Panc1 (cell line): ENCODE measurements around the gene WFS1. TPM values are rescaled to one million over a fixed set of nuclear protein-coding genes. Genes with fewer than 3 reads are reported as not detected.

Experiments used
- ATAC-seq: fragments of 200-7000 bp; cut with Tn5 transposase; 2 replicates; pipeline ENCODE4 v1.9.1; 2020; ENCODE audit warnings: mild to moderate bottlenecking, moderate library complexity
- BruUV-seq: library from RNA; stranded (reverse); fragments of 400-500 nt; replicated peaks from 2 replicates; lab custom pipeline; 2021; lab: Mats Ljungman, UMichigan
- CTCF ChIA-PET: fragments of 300-600 bp; sonication (Branson Sonifier 250); formaldehyde crosslinking; loops from one replicate; lab custom pipeline; 2022; ENCODE audit warnings: antibody characterized with exemption; lab: Charles Lee
- POLR2A ChIA-PET: fragments of 300-600 bp; sonication (Branson Sonifier 250); formaldehyde crosslinking; loops from one replicate; lab custom pipeline; 2022; ENCODE audit warnings: antibody characterized with exemption; lab: Charles Lee
- DNase-seq: peaks from one replicate; pipeline ENCODE4 v3.0.0-alpha.2; 2010; ENCODE audit warnings: low read depth, low spot score
- H3K27ac ChIP-seq: 2 replicates; pipeline ENCODE4 v1.5.1; 2011; ENCODE audit warnings: mild to moderate bottlenecking, low read length, inconsistent platforms
- H3K27me3 ChIP-seq: fragments of 200-500 bp; sonication (Bioruptor generic); 2 replicates; pipeline ENCODE4 v1.6.0; 2014; ENCODE audit warnings: low read length, inconsistent platforms; ENCODE audit not compliant: control insufficient read depth, insufficient read depth
- H3K36me3 ChIP-seq: fragments of 200-500 bp; sonication (Bioruptor generic); 2 replicates; pipeline ENCODE4 v1.5.1; 2014; ENCODE audit warnings: inconsistent platforms, mild to moderate bottlenecking, low read length, moderate library complexity; ENCODE audit not compliant: control insufficient read depth, insufficient read depth
- H3K4me1 ChIP-seq: 2 replicates; pipeline ENCODE4 v1.5.1; 2011; ENCODE audit warnings: inconsistent platforms, mild to moderate bottlenecking, low read length, moderate library complexity; ENCODE audit not compliant: control insufficient read depth, insufficient read depth
- H3K4me3 ChIP-seq, 2 experiments: 2 replicates each; pipeline ENCODE4 v1.5.1; 2011 to 2012; ENCODE audit warnings: low read depth in 2 of 2, low read length in 2 of 2, mild to moderate bottlenecking in 2 of 2, inconsistent platforms in 1 of 2, moderate library complexity in 1 of 2
- H3K9me3 ChIP-seq: fragments of 200-500 bp; sonication (Bioruptor generic); 2 replicates; pipeline ENCODE4 v1.5.1; 2014; ENCODE audit warnings: low read depth, mild to moderate bottlenecking, inconsistent platforms, low read length, moderate library complexity; ENCODE audit not compliant: control insufficient read depth, insufficient read depth
- CTCF ChIP-seq: fragments of 450-650 bp; IDR thresholded peaks from 2 replicates; pipeline ENCODE4 v1.5.1; 2017; ENCODE audit warnings: mild to moderate bottlenecking
- POLR2AphosphoS5 ChIP-seq: IDR thresholded peaks from 2 replicates; pipeline ENCODE4 v1.6.1; 2012; ENCODE audit warnings: mild to moderate bottlenecking, low read depth, low read length, moderate library complexity
- REST ChIP-seq, 2 experiments: IDR thresholded peaks; 2 replicates each; pipeline ENCODE4 v1.6.1; 2011 to 2012; ENCODE audit warnings: low read depth in 2 of 2, control low read depth in 1 of 2, low read length in 1 of 2, mild to moderate bottlenecking in 1 of 2, moderate library complexity in 1 of 2; ENCODE audit not compliant: insufficient read depth in 1 of 2
- SIN3A ChIP-seq: IDR thresholded peaks from 2 replicates; pipeline ENCODE4 v1.6.1; 2012; ENCODE audit warnings: low read depth, mild to moderate bottlenecking, low read length, moderate library complexity, borderline replicate concordance; ENCODE audit not compliant: insufficient read depth
- TCF7L2 ChIP-seq: IDR thresholded peaks from 2 replicates; pipeline ENCODE4 v1.6.1; 2011; ENCODE audit warnings: mild to moderate bottlenecking, low read depth, low read length, inconsistent platforms
- in situ Hi-C: cut with HindIII; loops from 2 replicates; pipeline ENCODE4 v1.10.0; 2016; ENCODE audit warnings: low sequenced_read_pairs, low pct_unique_long_range_greater_than_20kb
- intact Hi-C: fragments of 100-400 bp; cut with micrococcal nuclease; formaldehyde crosslinking; loops from one replicate; pipeline ENCODE4 v1.10.0; 2022; ENCODE audit not compliant: unreplicated experiment
- total RNA-seq: library from RNA; stranded (reverse); gene quantifications from one replicate; pipeline ENCODE4 v1.2.1, GENCODE V29; 2021; ENCODE audit not compliant: unreplicated experiment

The WFS1 gene
- total RNA-seq, 1 experiment from 2014 or later, result 67.5 TPM

- in situ Hi-C loops, result no loop called here
- DNase-seq (no peak), ATAC-seq (no peak)
- Histone ChIP-seq H3K4me3 (no peak overlapping the region), H3K27me3 (no peaks in the 10 kb centered on the region), H3K27ac (no peak overlapping the region), H3K4me1 (no peaks in the 10 kb centered on the region), H3K36me3 (no peaks in the 10 kb centered on the region), H3K9me3 (no peaks in the 10 kb centered on the region)
- BruUV-seq, result no TSS peak
- no peak for TF ChIP-seq SIN3A
- no peak for TF ChIP-seq CTCF
- TF ChIP-seq POLR2AphosphoS5, result no peak
- no peak for TF ChIP-seq REST (IDR thresholded peaks at IDR 0.05; ENCODE audit: insufficient read depth in 1 of 2, low read depth in 2 of 2, low read length in 1 of 2)
- no peak for TF ChIP-seq TCF7L2
- intact Hi-C loops, result no loop called here
- ChIA-PET CTCF (interaction anchor here (0.6 to 3.0 kb wide), 7 partner anchors 67 to 375 kb away, joined by 3 to 14 read pairs (median 5); no protein-coding TSS in a partner anchor), POLR2A (interaction anchor here (0.5 kb wide), 1 partner anchor 10 kb away, joined by 9 read pairs; no protein-coding TSS in a partner anchor)
Measured at GRCh38 chr4:6331018-6331417, 61.4 kb downstream of the WFS1 start.

- in situ Hi-C loops (no loop called here), intact Hi-C loops (no loop called here)
- Histone ChIP-seq H3K4me3 (no peak overlapping the region), H3K27me3 (no peaks in the 10 kb centered on the region), H3K9me3 (no peaks in the 10 kb centered on the region), H3K4me1 (no peaks in the 10 kb centered on the region), H3K36me3 (no peaks in the 10 kb centered on the region), H3K27ac (no peak overlapping the region)
- no TSS peak for BruUV-seq
- ChIA-PET POLR2A (interaction anchor here (0.5 kb wide), 1 partner anchor 11 kb away, joined by 9 read pairs; no protein-coding TSS in a partner anchor), CTCF (interaction anchor here (0.6 to 3.0 kb wide), 7 partner anchors 67 to 375 kb away, joined by 3 to 14 read pairs (median 5); no protein-coding TSS in a partner anchor)
- DNase-seq, result no peak
- TF ChIP-seq SIN3A (no peak), REST (IDR thresholded peaks at IDR 0.05; ENCODE audit: insufficient read depth in 1 of 2, low read depth in 2 of 2, low read length in 1 of 2) (no peak), CTCF (no peak), TCF7L2 (no peak), POLR2AphosphoS5 (no peak)
- no peak for ATAC-seq
Measured at GRCh38 chr4:6331468-6331867, 61.8 kb downstream of the WFS1 start.
